NCI-H526 (cell line): ENCODE measurements around the gene TOB1.
A peak's percentile ranks its signal among the peaks of the same experiment; 100 is the strongest.
"Not testable (repeated sequence)": the region's sequence is repeated elsewhere in the genome, so short reads cannot be mapped to it uniquely, and the experiment has no call there.

Source experiments
- DNase-seq, 2 experiments: peaks; one replicate each; lab custom pipeline; 2025; lab: John Stamatoyannopoulos, UW

TOB1 gene

DNA sequence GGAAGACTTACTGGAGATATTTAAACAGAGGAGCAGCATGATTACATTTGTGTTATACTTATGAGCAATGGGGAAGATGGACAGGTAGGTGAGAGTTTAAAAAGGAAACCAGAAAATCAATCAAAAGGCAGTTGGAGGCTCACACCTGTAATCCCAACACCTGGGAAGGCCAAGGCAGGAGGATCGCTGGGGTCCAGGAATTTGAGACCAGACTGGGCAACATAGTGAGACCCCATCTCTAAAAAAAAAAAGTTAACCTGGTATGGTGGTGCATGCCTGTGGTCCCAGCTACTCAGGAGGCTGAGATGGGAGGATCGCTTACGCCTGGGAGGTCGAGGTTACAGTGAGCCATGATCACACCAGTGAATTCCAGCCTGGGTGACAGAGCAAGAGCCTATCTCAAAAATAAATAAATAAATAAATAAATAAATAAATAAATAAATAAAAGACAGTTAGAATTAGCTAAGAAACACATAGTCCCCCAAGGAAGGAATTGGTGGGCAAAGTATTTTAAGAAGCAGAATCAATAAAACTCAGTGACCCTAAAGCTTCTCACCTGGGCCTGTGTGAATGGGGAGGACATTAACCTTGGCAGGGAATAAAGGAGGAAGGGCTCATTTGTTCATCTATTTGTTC is 32.3 kb upstream of the TOB1 start:
- DNase-seq = no peak

DNA sequence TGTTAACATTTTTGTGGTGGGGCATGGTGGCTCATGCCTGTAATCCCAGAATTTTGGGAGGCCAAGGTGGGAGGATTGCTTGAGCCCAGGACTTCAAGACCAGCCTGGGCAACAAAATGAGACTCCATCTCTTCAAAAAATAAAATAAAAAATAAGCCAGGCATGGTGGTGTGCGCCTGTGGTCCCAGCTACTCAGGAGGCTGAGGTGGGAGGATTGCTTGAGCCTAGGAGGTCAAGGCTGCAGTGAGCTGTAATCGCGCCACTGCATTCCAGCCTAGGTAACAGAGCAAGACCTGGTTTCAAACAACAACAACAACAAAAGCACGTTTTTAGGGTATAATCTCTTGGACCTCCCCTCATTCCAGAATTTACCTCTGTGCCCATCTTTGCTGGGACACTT is 28.4 kb upstream of the TOB1 start:
- DNase-seq = not testable (repeated sequence)

DNA sequence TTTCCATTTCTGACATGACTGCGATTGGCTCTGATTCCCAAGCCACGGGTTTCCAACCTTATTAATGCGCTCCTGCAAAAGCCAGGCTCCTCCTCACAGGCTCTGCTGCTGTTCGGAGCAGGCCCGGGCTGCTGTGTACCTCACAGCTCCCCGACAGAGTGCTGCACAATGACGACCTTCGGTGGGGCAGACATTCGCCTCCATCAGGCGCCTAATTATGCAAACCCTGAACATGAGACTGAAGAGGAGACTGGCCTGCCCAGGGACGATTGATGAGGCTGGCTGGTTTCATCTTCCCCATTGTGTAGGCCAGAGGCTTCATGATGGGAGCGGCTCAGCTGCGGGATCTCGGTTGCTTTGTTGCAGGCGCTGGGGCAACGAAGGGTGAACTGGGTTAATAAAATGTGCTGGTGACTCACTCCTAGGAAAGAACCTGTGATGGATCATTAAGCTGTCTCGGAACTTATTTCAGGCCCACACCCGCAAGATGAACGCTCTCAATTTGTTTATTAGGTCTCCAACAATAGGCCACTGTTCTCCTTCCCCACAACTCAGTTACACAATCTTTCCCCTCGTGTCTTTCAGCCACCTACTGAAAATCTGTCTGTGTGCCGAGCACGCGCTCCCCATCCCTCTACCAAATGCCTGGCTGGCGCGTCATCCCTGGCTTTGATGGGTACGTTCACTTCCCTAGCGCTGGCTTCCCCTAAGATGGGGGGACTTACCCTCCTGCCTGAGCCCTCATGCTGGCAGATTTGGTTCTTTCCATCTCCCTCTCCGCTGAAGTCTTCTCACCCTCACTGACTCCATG is 27.2 kb upstream of the TOB1 start:
- DNase-seq = peak; percentile 96 to 98

DNA sequence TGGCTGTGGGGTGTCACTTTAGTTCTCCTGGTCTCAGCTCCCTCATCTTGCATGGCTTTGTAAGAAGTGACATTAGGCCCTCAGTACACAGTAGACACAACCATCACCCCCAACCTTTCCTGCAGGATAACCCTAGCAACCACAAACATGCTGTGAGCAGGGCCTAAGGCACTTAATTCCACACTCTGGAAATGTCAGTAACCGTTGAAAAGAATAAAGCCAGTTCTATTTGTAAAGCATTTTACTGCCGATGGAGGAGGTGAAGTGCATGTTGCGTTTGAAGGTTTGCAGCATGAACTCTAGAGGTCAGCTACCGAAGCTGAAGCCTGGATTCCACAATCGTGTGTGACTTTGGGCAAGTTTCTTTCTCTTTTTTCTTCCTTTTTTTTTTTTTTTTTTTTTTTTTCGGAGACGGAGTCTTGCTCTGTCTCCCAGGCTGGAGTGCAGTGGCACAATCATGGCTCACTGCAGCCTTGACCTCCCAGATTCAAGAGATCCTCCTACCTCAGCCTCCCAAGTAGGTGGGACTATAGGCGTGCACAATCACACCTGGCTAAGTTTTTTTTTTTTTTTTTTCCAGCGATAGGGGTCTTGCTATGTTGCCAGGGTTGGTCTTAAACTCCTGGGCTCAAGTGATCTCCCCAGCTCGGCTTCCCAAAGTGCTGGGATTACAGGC is 26.1 kb upstream of the TOB1 start:
- peak; percentile 49 to 65 for DNase-seq

DNA sequence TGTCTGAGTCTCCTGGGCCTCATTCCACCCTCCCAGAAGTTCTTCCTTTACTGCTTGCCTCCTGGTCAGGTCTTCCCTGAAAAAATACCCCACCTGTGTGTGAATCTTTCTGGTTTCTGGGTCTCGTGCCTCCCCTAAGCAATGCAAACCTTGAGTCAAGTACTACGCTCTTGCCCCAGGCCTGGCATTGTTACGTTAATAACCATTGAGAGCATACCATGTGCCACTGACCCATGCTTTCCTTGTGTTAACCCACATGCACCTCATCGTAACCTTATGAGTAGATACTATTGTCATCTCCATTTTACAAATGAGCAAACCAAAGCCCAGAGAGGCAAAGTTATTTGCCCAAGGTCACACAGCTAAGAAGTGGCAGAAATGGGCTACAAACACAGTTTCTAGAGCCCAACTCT is 25.4 kb upstream of the TOB1 start:
- DNase-seq = no peak

DNA sequence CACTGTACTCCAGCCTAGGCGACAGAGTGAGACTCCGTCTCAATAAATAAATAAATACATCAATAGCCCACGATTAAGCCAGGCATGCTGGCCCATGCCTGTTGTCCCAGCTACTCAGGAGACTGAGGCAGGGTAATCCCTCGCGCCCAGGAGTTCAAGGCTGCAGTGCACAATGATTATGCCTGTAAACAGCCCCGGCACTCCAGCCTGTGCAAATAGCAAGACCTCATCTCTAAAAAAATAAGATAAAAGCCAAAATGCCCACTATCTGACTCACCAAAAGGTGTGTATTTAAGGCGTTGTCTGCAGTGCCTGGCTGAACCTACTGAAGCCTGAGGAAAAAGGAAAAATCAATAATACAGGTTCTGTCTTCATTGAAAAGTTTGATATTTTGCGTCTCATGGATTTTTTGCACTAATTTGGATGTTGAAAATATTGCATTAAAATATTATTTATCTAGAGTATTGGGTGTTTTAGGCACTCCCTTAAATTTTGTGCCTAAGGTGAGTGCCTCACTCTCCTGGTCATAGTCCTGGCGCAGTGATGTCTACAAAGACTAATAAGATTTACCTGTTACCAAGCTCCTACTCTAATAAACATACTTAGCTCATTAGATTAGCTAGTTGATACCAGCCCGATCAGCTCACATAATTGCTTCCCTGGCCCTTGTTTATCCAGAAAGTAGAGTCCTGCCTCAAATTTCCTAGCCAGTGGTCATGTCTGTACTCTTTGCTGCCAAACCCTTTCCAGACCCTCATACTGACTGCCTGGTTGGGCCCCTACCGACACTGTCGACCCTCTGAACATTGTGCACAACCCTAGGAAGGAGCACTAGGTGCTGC is 24.7 kb upstream of the TOB1 start:
- DNase-seq = no peak

DNA sequence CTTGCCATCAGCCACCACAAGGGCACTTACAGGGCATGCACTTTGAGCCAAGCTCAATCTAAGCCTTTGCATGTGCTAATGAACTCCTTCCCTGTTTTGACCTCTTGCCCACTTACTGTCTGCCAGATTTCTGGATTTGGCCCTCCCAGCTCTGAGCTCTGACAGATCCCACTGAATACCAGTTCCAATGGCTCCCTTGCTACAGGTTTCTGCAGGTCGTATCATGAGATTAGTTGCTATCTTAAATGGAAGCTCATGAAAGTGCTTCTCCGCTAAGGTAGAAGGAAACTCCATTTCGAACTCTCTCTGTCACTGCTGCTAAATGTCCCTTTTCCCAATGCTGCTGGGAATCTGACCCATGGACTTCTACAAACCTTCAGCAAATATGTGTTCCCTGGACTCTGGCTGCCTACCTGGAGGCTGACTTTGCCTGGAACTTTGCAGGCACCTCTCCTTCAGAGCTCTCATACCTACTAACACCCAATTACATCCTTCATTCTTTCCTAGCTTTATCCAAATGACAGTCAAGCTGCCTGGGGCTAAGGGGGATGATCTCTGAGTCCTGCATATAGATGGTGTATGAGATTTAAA is 23.5 kb upstream of the TOB1 start:
- no peak for DNase-seq

DNA sequence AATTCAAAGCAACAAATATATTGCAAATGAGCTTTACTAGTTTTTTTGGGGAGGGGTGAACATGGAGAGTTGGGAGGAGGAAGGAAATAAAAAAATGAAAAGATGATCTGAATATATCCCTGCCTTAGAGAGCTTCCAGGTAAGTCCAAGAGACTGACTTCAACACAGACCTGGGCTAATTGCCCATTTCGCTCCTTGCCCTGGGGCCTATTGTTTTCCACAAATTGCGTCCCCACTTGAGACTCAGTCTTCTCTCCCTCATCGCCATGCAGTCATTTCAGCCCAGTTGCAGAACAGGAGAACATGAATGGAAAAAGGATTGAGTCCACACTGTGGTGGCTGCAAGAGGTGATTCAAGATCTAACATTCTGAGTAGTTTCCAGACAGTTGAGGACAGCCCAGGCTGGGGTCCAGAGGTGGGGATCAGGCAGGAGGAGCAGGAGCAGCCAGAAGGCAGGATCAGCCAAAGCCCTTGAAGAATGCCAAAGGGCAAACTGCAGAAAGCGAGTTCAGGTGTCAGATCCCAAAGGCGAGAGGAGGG is 21.6 kb upstream of the TOB1 start:
- no peak for DNase-seq

DNA sequence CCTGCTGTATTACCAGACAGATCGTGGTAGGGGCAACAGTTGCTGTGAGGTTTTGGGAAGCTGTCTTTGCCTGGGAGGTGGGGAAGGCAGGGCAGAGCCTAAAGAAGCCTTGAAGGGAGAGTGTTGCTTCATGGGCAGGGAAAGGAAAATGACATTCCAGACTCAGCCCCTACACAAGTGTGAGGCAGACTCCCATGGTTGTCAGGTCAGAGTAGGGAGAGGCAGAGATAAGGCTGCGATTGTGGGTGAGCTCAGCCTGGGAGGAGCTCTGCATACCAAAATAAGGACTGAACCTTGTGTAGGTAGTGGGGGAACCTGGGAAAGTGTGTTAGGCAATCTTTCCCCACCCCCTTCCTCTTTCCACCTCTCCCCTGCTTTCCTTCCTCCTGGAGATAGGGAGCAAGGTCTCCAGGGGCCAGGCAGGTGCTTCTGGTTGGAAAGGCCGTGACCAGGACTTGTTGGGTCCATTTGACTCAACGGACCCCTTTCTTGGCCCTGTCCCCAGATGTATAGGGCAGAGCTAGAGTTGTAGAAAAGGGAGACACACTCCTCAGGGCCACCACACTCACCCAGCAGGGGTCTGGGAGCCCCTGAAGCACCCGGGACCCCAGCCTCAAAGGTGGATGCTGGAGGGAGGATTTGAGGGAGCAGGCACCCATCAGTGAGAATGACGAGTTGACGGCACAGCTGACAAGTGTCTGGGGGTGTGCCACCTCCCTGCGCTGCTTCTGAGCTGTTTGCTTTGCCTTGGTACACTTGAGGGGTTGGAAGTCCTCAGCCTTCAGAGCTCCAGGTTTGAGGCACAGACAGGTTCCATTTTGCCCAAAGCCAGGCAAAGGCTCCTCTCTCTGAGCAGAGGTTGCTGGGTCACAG is 18.5 kb upstream of the TOB1 start:
- no peak for DNase-seq

DNA sequence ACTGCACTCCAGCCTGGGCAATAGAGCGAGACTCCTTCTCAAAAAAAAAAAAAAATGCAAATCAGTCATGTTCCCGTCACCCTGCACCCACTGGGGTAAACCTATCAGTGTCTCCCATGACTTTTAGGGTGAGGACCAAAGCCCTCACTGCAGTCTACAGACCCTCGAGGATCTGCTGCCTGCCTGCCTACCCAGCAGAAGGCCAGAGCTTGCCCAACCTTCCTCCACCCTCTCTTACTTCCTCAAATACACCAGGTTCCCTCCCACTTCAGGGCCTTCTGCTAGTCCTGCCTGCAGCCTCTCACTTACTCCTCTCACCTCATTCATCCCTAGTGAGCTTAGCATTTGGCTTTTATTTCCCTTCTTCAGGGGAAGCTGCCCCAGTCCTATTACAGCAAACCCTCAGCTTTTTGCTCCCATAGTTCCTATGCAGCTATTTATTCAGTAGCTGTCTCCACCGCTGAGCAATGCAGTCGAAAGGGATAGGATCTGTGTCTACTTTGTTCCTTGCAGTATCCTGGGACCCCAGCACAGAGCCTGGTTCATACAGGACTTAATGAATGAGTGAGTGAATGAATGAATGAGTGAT is 17.8 kb upstream of the TOB1 start:
- DNase-seq = no peak

DNA sequence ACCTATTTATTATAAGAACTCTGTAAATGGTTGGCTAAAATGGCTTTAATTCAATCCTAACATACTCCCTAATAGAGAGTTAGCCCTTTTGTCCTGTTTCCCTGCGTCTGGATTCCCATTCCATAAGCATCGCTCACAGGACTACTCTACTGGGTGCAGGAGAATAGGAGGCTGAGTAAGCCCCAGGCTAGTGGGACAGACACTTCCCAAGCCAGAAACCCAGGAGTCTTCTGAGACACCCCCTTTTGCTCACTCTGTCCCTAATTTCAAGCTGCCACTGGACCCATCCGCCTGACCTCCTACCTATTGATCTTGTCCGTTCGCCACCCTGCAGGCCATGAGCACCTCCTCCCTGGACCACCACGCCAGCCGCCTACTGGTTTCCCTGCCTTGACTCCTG is 16.7 kb upstream of the TOB1 start:
- DNase-seq = no peak

DNA sequence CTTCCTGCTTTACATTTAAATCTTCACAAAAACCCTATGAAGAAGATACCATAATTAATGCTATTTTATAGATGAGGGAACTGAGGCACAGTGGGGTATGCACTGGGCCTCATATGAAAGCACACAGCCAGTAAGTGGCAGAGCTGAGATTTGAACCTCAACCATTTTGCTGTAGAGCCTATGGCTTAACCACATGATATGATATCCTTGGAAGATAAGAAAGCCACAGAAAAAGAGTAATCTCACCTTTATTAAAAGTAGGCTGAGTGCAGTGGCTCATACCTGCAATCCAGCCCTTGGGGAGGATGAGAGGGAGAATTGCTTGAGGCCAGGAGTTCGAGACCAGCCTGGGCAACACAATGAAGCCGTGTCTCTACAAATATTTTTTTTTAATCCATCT is 15.0 kb upstream of the TOB1 start:
- no peak for DNase-seq

DNA sequence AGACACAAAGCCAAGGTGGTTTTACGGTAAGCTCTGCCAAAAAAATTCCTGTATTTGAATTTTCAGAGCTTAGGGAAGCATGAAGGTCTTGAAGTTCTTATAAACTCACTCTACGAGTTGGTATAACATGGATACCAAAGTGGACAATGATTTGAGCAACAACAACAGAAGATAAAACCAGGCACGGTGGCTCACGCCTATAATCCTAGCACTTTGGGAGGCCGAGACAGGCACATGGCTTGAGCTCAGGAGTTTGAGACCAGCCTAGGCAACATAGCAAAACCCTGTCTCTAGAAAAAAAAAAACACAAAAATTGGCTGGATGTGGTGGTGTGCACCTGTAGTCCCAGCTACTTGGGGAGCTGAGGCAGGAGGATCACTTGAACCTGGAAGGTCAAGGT is 12.9 kb upstream of the TOB1 start:
- no peak for DNase-seq

DNA sequence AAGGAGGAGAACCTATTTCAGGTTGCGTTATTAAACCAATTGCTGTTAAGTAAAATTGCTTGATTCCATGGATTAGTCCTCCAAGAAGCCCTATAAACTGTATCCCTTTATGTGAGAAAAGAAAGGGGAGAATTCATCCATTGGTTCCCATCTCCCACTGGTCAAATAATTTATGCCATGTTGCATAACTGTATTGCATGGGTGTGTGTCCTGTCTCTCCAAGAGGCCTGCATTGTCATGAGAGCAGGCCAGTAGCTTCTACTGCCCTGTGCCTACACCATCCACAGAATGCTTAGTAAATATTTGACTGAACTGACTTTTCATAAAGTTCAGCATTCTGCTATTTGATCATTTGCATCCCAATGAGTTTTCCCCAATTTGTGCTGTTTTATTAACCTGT is 11.7 kb upstream of the TOB1 start:
- DNase-seq = no peak

DNA sequence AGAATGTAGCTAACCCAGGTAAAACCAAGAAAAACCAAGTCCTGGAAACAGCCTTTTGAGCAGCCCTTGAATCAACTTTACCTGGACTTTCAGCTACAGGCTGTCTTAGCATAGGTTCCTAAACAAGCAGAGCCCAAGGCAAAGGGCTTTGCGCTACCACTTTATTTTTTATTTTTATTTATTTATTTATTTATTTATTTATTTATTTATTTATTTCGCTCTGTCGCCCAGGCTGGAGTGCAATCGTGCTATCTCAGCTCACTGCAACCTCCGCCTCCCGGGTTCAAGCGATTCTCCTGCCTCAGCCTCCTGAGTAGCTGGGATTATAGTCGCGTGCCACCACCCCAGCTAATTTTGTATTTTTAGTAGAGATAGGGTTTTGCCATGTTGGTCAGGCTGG is 10.9 kb upstream of the TOB1 start:
- not testable (repeated sequence) for DNase-seq

DNA sequence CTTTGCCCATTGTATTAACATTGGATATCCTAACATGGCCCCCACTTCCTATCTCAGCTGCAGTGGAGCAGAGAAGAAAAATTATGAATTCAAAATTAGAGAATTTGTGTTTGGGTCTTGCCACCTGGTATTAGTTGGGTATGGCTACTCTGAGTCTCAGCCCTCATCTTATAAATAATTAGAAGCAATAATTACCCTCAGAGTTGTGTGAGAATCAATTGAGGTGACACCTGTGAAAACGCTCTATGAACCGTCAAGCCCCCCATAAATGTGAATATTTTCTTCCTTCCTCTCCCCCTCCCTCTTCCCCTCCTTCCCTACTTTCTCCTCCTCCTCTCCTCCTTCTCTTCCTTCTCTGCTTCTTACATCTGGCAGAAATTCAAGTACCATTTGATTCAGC is 8.9 kb upstream of the TOB1 start:
- DNase-seq = no peak

DNA sequence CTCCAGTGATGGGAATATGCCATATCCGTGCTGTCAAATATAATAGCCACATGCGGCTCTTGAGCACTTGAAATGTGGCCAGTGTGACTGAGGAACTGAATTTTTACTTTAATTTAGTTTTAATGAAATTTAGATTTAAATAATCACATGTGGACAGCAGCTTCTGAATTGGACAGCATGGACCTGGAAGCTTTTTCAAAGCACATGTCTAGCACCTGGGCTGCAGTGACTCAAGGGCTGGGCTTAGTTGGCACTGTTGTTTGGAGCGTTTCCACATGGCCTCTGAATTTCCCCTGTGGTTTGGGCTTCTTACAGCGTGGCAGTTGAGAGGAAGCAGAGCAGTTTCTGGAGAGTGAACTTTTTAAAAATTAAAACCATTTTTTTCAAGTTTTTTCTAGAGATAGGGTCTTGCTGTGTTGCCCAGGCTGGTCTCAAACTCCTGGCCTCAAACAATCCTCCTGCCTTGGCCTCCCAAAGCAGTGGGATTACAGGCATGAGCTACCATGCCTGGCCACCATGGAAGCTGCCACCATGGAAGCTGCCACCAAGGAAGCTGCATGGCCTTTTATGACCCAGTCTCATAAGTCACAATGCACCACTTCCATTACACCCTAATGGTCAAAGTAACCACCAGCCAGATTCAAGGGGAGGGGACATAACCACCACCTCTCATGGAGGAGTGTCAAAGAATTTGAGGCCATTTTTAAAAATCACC is 6.7 kb upstream of the TOB1 start:
- DNase-seq = no peak

DNA sequence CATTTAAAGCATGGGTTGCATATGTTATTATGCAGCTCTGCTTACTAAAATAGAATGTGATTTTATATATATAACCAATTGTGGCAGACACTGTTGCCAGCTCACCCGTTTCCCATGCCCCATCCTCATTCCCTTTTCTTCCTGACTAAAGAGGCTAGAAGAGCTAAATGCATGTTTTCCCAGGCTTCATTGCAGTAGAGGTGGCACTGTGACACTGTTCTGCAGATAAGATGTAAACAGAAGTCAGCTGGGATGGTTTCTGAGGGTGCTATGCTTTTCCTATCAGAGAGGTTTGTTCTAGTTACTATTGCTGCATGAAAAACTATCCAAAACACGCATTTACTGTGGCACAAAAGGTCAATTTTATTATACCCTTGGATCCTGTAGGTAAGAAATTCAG is 5.7 kb upstream of the TOB1 start:
- no peak for DNase-seq

DNA sequence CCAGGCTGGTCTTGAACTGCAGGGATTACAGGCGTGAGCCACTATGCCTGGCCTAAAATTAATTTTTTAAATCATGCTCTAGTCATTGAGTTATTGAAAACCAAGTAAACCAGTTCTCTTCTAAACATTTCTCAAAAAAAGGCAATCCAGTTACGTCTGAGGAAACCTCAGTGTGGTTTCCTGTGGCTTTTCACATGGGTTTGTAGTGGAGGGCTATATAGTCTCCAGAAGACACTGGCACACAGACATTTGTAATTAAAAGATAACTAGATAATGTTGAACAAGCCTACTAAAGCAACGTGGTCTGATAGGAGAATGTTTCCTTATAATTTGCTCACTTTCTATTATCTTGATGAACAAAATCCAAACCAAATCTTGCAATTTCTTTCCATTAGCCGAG is 5.2 kb upstream of the TOB1 start:
- no peak for DNase-seq

DNA sequence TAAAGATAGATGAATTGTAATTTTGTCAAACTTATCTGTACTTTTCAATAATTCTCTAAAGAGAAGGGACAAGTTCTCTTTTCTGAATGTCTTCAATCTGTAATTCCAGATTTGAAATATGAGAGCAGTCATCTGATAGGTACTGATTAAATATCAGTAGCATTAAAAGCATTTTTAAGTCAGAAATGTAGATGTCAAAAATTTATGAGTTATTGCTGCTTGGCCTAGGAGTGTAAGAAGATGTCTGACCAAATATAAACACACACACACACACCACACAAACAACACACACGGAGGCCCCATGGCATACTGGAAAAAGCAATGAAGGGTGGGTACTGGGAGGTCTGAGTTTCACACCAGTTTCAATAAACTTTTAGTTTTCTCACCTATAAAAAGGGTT is 2.4 kb upstream of the TOB1 start:
- DNase-seq = no peak
